Caco-2 (cell line): ENCODE measurements around the gene CRTC1. TPM values are rescaled to one million over a fixed set of nuclear protein-coding genes. Genes with fewer than 3 reads are reported as not detected.

ENCODE experiments used
- BruUV-seq: library from RNA; stranded (reverse); fragments of 400-500 nt; replicated peaks from 2 replicates; lab custom pipeline; 2021; lab: Mats Ljungman, UMichigan
- CTCF ChIA-PET: fragments of 300-600 bp; sonication (Branson Sonifier 250); formaldehyde crosslinking; loops from one replicate; lab custom pipeline; 2022; ENCODE audit warnings: antibody characterized with exemption; lab: Charles Lee
- POLR2A ChIA-PET: fragments of 300-600 bp; sonication (Branson Sonifier 250); formaldehyde crosslinking; loops from one replicate; lab custom pipeline; 2022; ENCODE audit warnings: antibody characterized with exemption; lab: Charles Lee
- DNase-seq, 2 experiments: peaks; one replicate each; pipeline versions ENCODE4 v3.0.0 to v3.0.0-alpha.2; 2020 to 2022
- H3K27me3 ChIP-seq: replicated peaks from 2 replicates; pipeline ENCODE4 v1.6.0; 2011; ENCODE audit warnings: low read length; ENCODE audit not compliant: control insufficient read depth, insufficient read depth
- H3K36me3 ChIP-seq: 2 replicates; pipeline ENCODE4 v1.5.1; 2011; ENCODE audit warnings: low read length; ENCODE audit not compliant: control insufficient read depth, insufficient read depth
- H3K4me1 ChIP-seq: fragments of 250-450 bp; sonication (Bioruptor Pico); 2 replicates; pipeline ENCODE4 v1.5.1; 2020; ENCODE audit warnings: mild to moderate bottlenecking
- H3K4me3 ChIP-seq: 2 replicates; pipeline ENCODE4 v1.5.1; 2011; ENCODE audit warnings: low read depth, mild to moderate bottlenecking, control low read depth, low read length
- H3K9me3 ChIP-seq: fragments of 250-450 bp; sonication (Bioruptor Pico); 2 replicates; pipeline ENCODE4 v1.5.1; 2020; ENCODE audit warnings: mild to moderate bottlenecking, moderate library complexity
- H3K27ac Mint-ChIP-seq: one replicate; pipeline ENCODE4 v1.8.0; 2022; ENCODE audit warnings: mixed read lengths; ENCODE audit not compliant: unreplicated experiment
- H3K27me3 Mint-ChIP-seq: one replicate; pipeline ENCODE4 v1.8.0; 2022; ENCODE audit warnings: mixed read lengths; ENCODE audit not compliant: insufficient read depth, unreplicated experiment
- H3K36me3 Mint-ChIP-seq: one replicate; pipeline ENCODE4 v1.8.0; 2022; ENCODE audit warnings: mild to moderate bottlenecking, mixed read lengths; ENCODE audit not compliant: insufficient read depth, unreplicated experiment
- H3K4me1 Mint-ChIP-seq: one replicate; pipeline ENCODE4 v1.8.0; 2022; ENCODE audit warnings: low read depth, mixed read lengths; ENCODE audit not compliant: unreplicated experiment
- H3K4me3 Mint-ChIP-seq: one replicate; pipeline ENCODE4 v1.8.0; 2022; ENCODE audit warnings: mild to moderate bottlenecking, moderate library complexity, mixed read lengths; ENCODE audit not compliant: unreplicated experiment
- H3K9me3 Mint-ChIP-seq: one replicate; pipeline ENCODE4 v1.8.0; 2022; ENCODE audit warnings: mixed read lengths; ENCODE audit not compliant: unreplicated experiment
- intact Hi-C: fragments of 100-400 bp; cut with micrococcal nuclease; formaldehyde crosslinking; loops from one replicate; pipeline ENCODE4 v1.10.0; 2022; ENCODE audit not compliant: unreplicated experiment
- total RNA-seq: library from RNA; stranded (reverse); gene quantifications from 2 replicates; pipeline ENCODE4 v1.2.3, GENCODE V29; 2022
- TF ChIP-seq, protein P1 (sequence below), 2 experiments: fragments of 200-600 bp in 1 of 2; IDR thresholded peaks; 1 replicate in 1 of 2; 2 replicates in 1 of 2; pipeline versions ENCODE4 v1.5.1 to v1.8.0; 2011 to 2022; ENCODE audit warnings: antibody characterized with exemption in 1 of 2, control low read depth in 1 of 2, inconsistent platforms in 1 of 2, low read depth in 1 of 2, low read length in 1 of 2, mild to moderate bottlenecking in 1 of 2, moderate library complexity in 1 of 2; ENCODE audit not compliant: insufficient read depth in 1 of 2, severe bottlenecking in 1 of 2, unreplicated experiment in 1 of 2

Gene CRTC1
- total RNA-seq, 1 experiment from 2014 or later = 13.8 TPM

- Histone ChIP-seq H3K4me1 (peaks cover 6% of the 10 kb centered on the region), H3K4me3 (no peak overlapping the region), H3K27me3 (no peaks in the 10 kb centered on the region), H3K36me3 (no peaks in the 10 kb centered on the region; the same call in 1 of the 2 replicates), H3K9me3 (no peaks in the 10 kb centered on the region)
- no peaks in the 10 kb centered on the region for H3K27me3 Mint-ChIP-seq
- DNase-seq = no peak
- peaks cover 10% of the 10 kb centered on the region for H3K36me3 Mint-ChIP-seq
- H3K27ac Mint-ChIP-seq = no peak overlapping the region
- TF ChIP-seq, protein P1, sequence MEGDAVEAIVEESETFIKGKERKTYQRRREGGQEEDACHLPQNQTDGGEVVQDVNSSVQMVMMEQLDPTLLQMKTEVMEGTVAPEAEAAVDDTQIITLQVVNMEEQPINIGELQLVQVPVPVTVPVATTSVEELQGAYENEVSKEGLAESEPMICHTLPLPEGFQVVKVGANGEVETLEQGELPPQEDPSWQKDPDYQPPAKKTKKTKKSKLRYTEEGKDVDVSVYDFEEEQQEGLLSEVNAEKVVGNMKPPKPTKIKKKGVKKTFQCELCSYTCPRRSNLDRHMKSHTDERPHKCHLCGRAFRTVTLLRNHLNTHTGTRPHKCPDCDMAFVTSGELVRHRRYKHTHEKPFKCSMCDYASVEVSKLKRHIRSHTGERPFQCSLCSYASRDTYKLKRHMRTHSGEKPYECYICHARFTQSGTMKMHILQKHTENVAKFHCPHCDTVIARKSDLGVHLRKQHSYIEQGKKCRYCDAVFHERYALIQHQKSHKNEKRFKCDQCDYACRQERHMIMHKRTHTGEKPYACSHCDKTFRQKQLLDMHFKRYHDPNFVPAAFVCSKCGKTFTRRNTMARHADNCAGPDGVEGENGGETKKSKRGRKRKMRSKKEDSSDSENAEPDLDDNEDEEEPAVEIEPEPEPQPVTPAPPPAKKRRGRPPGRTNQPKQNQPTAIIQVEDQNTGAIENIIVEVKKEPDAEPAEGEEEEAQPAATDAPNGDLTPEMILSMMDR (IDR thresholded peaks at IDR 0.05; ENCODE audit: insufficient read depth in 1 of 2, low read depth in 1 of 2, low read length in 1 of 2, severe bottlenecking in 1 of 2, unreplicated experiment in 1 of 2) = no peak
- ChIA-PET POLR2A (no interaction called here), CTCF (no interaction called here)
- H3K9me3 Mint-ChIP-seq = no peaks in the 10 kb centered on the region
- H3K4me1 Mint-ChIP-seq = no peaks in the 10 kb centered on the region
- BruUV-seq = no TSS peak
- no peak overlapping the region for H3K4me3 Mint-ChIP-seq
- intact Hi-C loops = no loop called here
Observed at GRCh38 chr19:18665771-18666202, 17.7 kb upstream of the CRTC1 start.

- POLR2A ChIA-PET = no interaction called here
- DNase-seq = no peak
Observed at GRCh38 chr19:18666317-18666716, 17.2 kb upstream of the CRTC1 start.

DNA sequence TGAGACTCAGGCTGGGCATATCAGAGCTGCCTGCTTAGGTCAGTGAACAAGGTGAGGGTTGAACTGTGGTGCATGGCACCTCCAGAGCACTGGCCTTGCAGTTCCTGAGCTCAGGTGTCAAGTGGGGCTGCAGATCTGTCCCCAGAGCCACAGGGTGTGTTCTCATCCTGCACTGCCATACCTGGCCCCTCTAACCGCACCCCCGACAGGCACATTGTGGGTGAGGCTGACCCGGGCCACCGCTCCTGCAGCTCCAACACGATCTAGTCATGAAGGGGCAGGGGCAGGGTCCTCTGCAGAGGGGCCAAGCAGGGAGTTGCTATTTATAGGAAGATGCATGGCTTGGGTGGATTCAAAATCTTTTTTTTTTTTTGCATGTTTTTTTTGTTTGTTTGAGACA lies 16.7 kb upstream of the CRTC1 start:
- no peak for DNase-seq
- no peak overlapping the region for H3K4me3 Mint-ChIP-seq
- no peaks in the 10 kb centered on the region for H3K4me1 Mint-ChIP-seq
- intact Hi-C loops = no loop called here
- CTCF ChIA-PET = no interaction called here
- TF ChIP-seq, protein P1 (IDR thresholded peaks at IDR 0.05; ENCODE audit: insufficient read depth in 1 of 2, low read depth in 1 of 2, low read length in 1 of 2, severe bottlenecking in 1 of 2, unreplicated experiment in 1 of 2) = no peak
- H3K36me3 Mint-ChIP-seq = peaks cover 10% of the 10 kb centered on the region
- Histone ChIP-seq H3K4me3 (no peak overlapping the region), H3K9me3 (no peaks in the 10 kb centered on the region), H3K36me3 (no peaks in the 10 kb centered on the region; the same call in 1 of the 2 replicates), H3K27me3 (no peaks in the 10 kb centered on the region), H3K4me1 (peaks cover 6% of the 10 kb centered on the region)
- BruUV-seq = no TSS peak
- POLR2A ChIA-PET = no interaction called here
- H3K9me3 Mint-ChIP-seq = no peaks in the 10 kb centered on the region
- no peak overlapping the region for H3K27ac Mint-ChIP-seq
- no peaks in the 10 kb centered on the region for H3K27me3 Mint-ChIP-seq

More at GRCh38 chr19:18666317-18666716, 17.2 kb upstream of the CRTC1 start:
- Mint-ChIP-seq H3K36me3 (peaks cover 10% of the 10 kb centered on the region), H3K9me3 (no peaks in the 10 kb centered on the region), H3K27ac (no peak overlapping the region), H3K4me3 (no peak overlapping the region), H3K4me1 (no peaks in the 10 kb centered on the region), H3K27me3 (no peaks in the 10 kb centered on the region)
- intact Hi-C loops = no loop called here
- Histone ChIP-seq H3K36me3 (no peaks in the 10 kb centered on the region; the same call in 1 of the 2 replicates), H3K9me3 (no peaks in the 10 kb centered on the region), H3K4me3 (no peak overlapping the region), H3K27me3 (no peaks in the 10 kb centered on the region), H3K4me1 (peaks cover 6% of the 10 kb centered on the region)
- TF ChIP-seq, protein P1 (IDR thresholded peaks at IDR 0.05; ENCODE audit: insufficient read depth in 1 of 2, low read depth in 1 of 2, low read length in 1 of 2, severe bottlenecking in 1 of 2, unreplicated experiment in 1 of 2) = no peak
- no TSS peak for BruUV-seq
- CTCF ChIA-PET = no interaction called here
